Central memory CD4-positive, alpha-beta T cell (primary cell): ENCODE data around the gene ZNF219.
"Not testable (repeated sequence)": the region's sequence is repeated elsewhere in the genome, so short reads cannot be mapped to it uniquely, and the experiment has no call there.

ENCODE experiments used
- DNase-seq: peaks from one replicate; pipeline ENCODE4 v3.0.0; 2022

The ZNF219 gene

DNA sequence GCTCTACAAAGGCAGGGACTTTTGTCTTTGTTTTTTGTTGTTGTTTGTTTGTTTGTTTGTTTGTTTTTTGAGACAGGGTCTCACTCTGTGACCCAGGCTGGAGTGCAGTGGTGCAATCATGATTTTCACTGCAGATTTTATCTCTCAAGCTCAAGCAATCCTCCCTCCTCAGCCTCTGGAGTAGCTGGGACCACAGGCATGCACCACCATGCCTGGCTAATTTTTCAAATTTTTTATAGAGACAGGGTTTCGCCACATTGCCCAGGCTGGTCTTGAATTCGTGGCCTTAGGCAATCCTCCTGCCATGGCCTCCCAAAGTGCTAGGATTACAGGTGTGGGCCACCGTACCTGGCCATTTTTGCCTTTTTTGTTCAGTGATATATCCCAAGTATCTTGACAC is 57.5 kb downstream of the ZNF219 start:
- DNase-seq, result not testable (repeated sequence)

- DNase-seq, result no peak
Measured at GRCh38 chr14:21040370-21040925, 58.0 kb downstream of the ZNF219 start.
